ENCODE measurements around the gene BLOC1S4. TPM values are rescaled to one million over a fixed set of nuclear protein-coding genes. Genes with fewer than 3 reads are reported as not detected.

The BLOC1S4 gene
- total RNA-seq, 1 experiment from 2014 or later, result 10.6 TPM

- Mint-ChIP-seq H3K36me3 (ENCODE audit: insufficient read depth, unreplicated experiment) (peaks cover 54% of the 10 kb centered on the region), H3K4me3 (ENCODE audit: unreplicated experiment) (peak overlapping the region; percentile 88), H3K27me3 (ENCODE audit: insufficient read depth, unreplicated experiment) (no peaks in the 10 kb centered on the region), H3K9me3 (ENCODE audit: unreplicated experiment) (no peaks in the 10 kb centered on the region), H3K27ac (ENCODE audit: low read depth, unreplicated experiment) (peak overlapping the region; percentile 63), H3K4me1 (ENCODE audit: insufficient read depth, unreplicated experiment) (peaks cover 22% of the 10 kb centered on the region)
- TF ChIP-seq CTCF (IDR thresholded peaks at IDR 0.05; ENCODE audit: unreplicated experiment), result peak; percentile 57
- ChIA-PET CTCF (interaction anchor here (0.6 to 2.9 kb wide), 33 partner anchors 9 to 1010 kb away, joined by 3 to 18 read pairs (median 5); partner anchors contain the start of genes BLOC1S4, MRFAP1 and S100P), POLR2A (interaction anchor here (0.5 to 5.8 kb wide), 27 partner anchors 9 to 406 kb away, joined by 3 to 101 read pairs (median 6); partner anchors contain the start of genes BLOC1S4, GRPEL1, MRFAP1 and MRFAP1L1)
- intact Hi-C loops (cut with micrococcal nuclease), result loop anchor here (1.0 to 2.0 kb wide), 4 partner anchors 20 to 199 kb away; partner anchors contain the start of genes BLOC1S4 and MRFAP1L1
- no TSS peak for BruUV-seq (replicated peaks)
- peak; percentile 71 for DNase-seq (ENCODE audit: unreplicated experiment)
Observed at GRCh38 chr4:6674500-6675149, 41.3 kb upstream of the BLOC1S4 start.

- no peak for TF ChIP-seq CTCF (IDR thresholded peaks at IDR 0.05; ENCODE audit: unreplicated experiment)
- intact Hi-C loops (cut with micrococcal nuclease), result no loop called here
- H3K4me3 Mint-ChIP-seq (ENCODE audit: unreplicated experiment), result peak overlapping the region; percentile 88
- H3K4me1 Mint-ChIP-seq (ENCODE audit: insufficient read depth, unreplicated experiment), result peaks cover 22% of the 10 kb centered on the region
- BruUV-seq (replicated peaks), result no TSS peak
- no peak for DNase-seq (ENCODE audit: unreplicated experiment)
- ChIA-PET CTCF (interaction anchor here (1.1 to 2.9 kb wide), 3 partner anchors 19 to 394 kb away, joined by 3 to 17 read pairs (median 8); no protein-coding TSS in a partner anchor), POLR2A (interaction anchor here (0.6 to 5.8 kb wide), 6 partner anchors 13 to 332 kb away, joined by 3 to 101 read pairs (median 50); partner anchors contain the start of genes MRFAP1, MRFAP1L1 and S100P)
- H3K9me3 Mint-ChIP-seq (ENCODE audit: unreplicated experiment), result no peaks in the 10 kb centered on the region
- H3K27ac Mint-ChIP-seq (ENCODE audit: low read depth, unreplicated experiment), result no peak overlapping the region
- peaks cover 55% of the 10 kb centered on the region for H3K36me3 Mint-ChIP-seq (ENCODE audit: insufficient read depth, unreplicated experiment)
- no peaks in the 10 kb centered on the region for H3K27me3 Mint-ChIP-seq (ENCODE audit: insufficient read depth, unreplicated experiment)
Observed at GRCh38 chr4:6676722-6677558, 39.0 kb upstream of the BLOC1S4 start.

- intact Hi-C loops (cut with micrococcal nuclease), result no loop called here
- ChIA-PET CTCF (interaction anchor here (0.6 to 1.4 kb wide), 2 partner anchors 38 to 1306 kb away, joined by 3 to 4 read pairs; no protein-coding TSS in a partner anchor), POLR2A (interaction anchor here (1.8 kb wide), 1 partner anchor 15 kb away, joined by 6 read pairs; no protein-coding TSS in a partner anchor)
- H3K9me3 Mint-ChIP-seq (ENCODE audit: unreplicated experiment), result no peaks in the 10 kb centered on the region
- H3K27me3 Mint-ChIP-seq (ENCODE audit: insufficient read depth, unreplicated experiment), result no peaks in the 10 kb centered on the region
- no peak overlapping the region for H3K4me3 Mint-ChIP-seq (ENCODE audit: unreplicated experiment)
- peaks cover 37% of the 10 kb centered on the region for H3K36me3 Mint-ChIP-seq (ENCODE audit: insufficient read depth, unreplicated experiment)
- no TSS peak for BruUV-seq (replicated peaks)
- no peak for DNase-seq (ENCODE audit: unreplicated experiment)
- TF ChIP-seq CTCF (IDR thresholded peaks at IDR 0.05; ENCODE audit: unreplicated experiment), result peak; percentile 7
- H3K4me1 Mint-ChIP-seq (ENCODE audit: insufficient read depth, unreplicated experiment), result peaks cover 14% of the 10 kb centered on the region
- H3K27ac Mint-ChIP-seq (ENCODE audit: low read depth, unreplicated experiment), result no peak overlapping the region
Observed at GRCh38 chr4:6680372-6681034, 35.5 kb upstream of the BLOC1S4 start.

Measured in MCF 10A (cell line).